IPS-NIHi7 (cell line): Measurements from ENCODE around the gene GRIN2C.
"Not testable (repeated sequence)": the region's sequence is repeated elsewhere in the genome, so short reads cannot be mapped to it uniquely, and the experiment has no call there.

ENCODE experiments used
- DNase-seq: peaks from one replicate; pipeline ENCODE4 v3.0.0; 2012; ENCODE audit warnings: mixed read lengths; ENCODE audit errors: extremely low spot score

GRIN2C gene

GRCh38 chr17:74859459-74860228, at the start of gene GRIN2C:
GRIN2C (minus strand) TSS chr17:74859885; CDS start chr17:74855092, 4,793 bp downstream.
- no peak for DNase-seq

GRCh38 chr17:74909097-74909496, 49.4 kb upstream of the GRIN2C start:
- DNase-seq: not testable (repeated sequence)

DNA sequence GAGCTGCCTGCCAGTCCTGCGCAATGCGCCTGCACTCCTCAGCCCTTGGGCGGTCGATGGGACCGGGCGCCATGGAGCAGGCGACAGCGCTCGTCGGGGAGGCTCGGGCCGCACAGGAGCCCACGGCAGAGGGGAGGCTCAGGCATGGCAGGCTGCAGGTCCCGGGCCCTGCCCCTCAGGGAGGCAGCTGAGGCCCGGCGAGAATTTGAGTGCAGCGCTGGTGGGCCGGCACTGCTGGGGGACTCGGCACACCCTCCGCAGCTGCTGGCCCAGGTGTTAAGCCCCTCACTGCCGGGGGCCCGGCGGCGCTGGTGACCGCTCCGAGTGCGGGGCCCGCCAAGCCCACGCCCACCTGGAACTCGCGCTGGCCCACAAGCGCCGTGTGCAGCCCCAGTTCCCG, 47.3 kb upstream of the GRIN2C start:
- DNase-seq: no peak

GRCh38 chr17:74906214-74906793, 46.6 kb upstream of the GRIN2C start:
- not testable (repeated sequence) for DNase-seq

DNA sequence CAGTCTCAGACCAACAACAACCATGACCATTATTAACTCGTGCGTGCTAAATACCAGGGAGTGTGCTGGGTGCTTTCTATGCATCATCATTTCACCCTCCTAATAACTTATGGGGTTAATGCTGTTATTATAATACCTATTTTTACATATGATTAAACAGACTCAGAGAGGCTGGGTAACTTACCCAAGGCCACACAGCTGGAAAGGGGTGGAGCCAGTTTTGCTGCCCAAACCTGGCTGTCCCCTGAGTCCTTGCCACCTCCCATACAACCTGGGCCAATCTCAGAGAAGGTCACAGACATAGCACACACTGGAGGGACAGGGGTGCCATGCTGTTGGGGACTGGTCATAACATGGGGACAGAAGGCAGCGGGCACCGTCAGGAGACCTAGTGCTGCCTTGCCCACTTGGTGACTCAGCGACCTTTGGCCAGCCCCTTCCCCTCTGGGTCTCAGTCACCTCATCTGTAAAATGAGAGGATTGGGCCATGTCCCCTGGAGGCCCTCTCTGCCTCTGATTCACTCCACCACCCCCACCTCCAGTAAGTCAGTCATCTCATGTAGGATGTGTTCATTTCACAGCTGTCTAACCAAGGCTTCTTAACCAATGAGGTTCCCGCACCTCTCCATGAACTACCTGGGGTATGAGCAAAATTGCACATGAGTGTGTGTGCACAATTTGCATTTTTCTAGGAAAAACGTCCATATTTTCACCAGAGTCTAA, 45.2 kb upstream of the GRIN2C start:
- DNase-seq: no peak

- no peak for DNase-seq
Measured at GRCh38 chr17:74903671-74904070, 44.0 kb upstream of the GRIN2C start.

DNA sequence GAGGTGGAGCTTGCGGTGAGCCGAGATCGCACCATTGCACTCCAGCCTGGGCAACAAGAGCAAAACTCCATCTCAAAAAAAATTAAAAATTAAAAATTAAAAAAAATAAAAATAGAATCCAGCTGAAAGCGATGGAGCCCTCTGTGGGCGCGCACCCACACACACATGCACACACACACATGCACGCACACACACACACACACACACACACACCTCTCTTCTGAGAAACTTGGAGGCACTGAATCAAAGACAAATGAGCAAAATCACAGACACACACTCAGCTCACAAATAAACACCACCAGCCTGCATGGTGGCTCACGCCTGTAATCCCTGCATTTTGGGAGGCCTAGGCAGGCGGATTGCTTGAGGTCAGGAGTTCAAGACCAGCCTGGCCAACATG, 43.3 kb upstream of the GRIN2C start:
- no peak for DNase-seq

- DNase-seq: no peak
Measured at GRCh38 chr17:74901353-74902135, 41.9 kb upstream of the GRIN2C start.

DNA sequence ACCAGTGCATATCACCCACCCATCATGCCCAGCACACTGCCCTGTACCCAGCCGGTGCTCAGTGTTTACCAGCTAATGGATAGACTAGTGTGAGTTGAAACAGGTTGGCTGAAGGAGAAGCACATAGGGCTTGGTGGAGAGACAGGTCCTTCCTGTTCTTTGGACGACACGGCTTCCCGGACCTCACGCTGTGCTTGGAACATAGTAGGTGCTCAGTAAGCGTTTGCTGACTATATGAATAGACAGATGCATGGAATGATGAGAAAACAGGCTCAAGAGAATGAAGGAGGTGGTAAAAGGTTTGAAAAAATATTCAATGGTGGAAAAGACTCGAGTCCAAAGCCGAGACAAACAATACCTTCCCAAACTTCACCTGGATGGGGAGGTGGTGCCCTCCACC, 40.5 kb upstream of the GRIN2C start:
- no peak for DNase-seq

GRCh38 chr17:74898376-74898946, 38.8 kb upstream of the GRIN2C start:
- no peak for DNase-seq

DNA sequence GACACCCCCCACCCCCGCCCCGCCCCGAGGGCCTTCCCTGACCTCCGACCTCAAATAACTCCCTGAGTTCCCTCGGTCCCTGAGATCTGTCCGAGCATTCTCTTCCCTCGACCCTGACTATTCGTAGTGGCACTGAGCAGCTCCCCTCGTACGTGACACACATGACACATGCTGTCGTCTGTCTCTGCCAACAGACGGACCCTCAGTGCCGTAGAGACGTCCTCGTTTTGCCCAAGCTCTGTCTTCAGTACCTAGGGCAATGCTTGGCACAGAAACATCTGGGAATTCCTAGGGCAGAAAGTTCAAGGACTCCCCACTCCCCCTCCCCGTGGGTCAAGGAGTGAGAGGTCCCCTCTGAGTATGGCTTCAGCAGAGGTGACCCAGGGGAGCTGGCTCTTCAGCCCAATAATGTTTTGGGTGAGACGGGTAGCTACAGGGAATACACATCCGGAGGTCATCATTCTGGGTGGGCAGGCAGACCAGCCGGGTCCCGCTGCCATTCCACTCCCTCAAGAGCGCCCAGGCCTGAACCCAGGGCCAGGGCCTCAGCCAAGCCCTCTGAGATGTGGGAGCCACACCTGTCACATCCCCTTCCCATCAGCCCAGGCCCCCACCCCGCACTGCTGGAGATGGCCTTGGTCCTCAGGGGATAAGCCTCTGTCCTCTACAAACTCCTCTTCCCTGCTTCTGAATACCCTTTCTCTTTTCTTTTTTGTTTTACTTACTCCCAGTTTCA, 34.4 kb upstream of the GRIN2C start:
- DNase-seq: no peak

DNA sequence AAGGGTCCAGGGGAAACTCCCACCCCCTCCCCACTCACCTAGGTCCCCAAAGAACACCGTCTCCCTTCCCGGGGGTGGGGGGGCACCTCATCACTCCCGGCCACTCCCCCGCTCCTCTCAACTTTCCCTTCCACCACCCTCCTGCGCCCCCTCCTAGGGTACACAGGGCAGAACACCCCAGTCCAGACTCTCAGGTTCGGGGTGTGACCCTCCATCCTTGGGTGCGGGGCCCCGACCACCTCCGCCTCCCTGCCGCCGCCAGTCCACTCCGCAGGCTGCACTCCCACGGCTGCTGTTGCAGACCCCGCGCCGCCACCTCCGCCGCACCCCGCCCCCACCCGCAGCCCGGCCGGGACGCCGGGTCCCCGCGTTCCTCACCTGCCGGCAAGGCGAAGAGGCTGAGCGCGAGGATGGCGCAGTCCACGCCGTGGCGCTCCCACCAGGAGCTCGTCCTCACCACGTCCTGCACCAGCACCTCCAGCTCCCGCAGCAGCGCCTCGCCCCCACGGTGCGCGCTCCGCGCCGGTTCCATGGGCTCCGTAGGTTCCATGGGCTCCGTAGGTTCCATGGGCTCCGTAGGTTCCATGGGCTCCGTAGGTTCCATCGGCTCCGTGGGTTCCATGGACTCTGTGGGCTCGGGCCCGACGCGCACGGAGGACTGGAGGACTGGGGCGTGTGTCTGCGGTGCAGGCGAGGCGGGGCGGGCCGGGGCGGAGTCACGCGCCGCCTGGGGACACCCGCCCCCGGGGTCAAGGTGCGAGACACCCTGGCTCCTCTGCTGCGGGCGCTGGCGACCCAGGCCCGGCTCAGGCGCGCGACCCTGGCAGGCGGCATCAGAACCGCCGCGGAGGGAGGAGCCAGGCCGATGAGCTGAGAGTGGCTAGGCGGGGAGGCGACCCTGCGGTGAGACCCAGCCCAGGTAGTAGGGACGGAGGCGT, 33.6 kb upstream of the GRIN2C start, which contains the start of gene FADS6:
TSS of gene FADS6 (minus strand) at position 660 of the 938 bp plus-strand sequence. CDS start at position 622, 38 bp downstream.
- DNase-seq: peak; percentile 66

DNA sequence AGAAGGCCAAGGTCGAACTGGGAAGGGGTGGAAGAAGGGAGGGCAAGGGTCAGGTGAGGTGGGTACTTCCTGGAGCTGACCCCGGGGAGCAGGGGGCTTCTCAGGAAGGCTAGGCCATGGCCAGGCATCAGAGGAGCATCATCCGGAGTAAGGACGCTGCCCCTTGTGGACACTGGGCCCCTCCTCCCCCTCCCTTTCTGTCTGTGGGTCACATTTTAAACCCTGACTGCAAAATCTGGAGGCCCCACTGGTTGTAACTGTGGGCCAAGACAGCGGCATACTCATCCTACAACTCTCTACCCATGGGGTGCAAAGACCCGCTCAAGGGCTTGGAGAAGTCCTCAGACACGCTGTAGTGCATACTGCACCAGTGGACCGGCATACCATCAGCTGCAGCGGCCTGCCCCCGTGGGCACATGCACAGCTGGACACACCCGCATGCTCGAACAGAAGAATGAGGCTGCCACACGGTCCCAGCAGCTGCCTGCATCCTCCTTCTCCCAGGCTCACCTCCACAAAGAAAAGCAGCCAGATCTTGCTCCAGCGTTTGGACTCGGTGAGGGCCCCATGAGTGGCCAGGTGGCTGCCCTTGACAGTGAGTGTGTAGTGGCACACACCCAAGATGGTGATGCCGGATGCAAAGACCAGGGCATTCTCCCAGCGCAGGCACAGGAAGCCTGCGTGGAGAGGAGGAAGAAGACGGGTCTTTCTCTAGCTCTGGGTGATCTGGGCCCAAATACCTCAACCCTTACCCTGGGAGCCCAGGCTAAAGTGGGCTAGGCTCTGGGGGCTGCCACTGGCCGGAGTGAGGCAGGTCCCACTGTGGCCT, 32.5 kb upstream of the GRIN2C start:
- DNase-seq: no peak

- no peak for DNase-seq
Measured at GRCh38 chr17:74890554-74890953, 30.9 kb upstream of the GRIN2C start.

- DNase-seq: no peak
Measured at GRCh38 chr17:74888469-74888868, 28.8 kb upstream of the GRIN2C start.

DNA sequence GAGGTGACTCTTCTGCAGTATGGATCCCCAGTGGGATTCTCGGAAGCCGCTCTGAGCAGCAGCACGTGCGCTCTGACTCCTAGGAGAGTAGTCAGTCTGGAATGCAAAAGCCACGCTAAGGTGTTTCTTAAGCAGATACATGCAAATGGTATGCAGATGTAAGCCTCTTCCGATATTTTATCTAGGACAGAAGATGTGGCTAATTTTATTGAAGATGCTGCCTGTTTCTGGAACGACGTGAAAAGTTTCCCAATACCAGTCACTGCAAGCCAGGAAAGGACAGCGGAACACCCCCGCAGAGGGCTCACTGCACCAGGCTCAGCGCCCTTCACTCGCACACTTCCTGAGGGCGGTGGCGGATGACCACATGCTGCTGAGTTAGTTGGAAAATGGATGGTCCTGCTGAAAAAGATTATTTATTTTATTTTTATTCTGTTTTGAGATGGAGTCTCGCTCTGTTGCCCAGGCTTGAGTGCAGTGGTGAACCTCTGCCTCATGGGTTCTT, 23.6 kb upstream of the GRIN2C start:
- DNase-seq: no peak

GRCh38 chr17:74882517-74883240, 23.0 kb upstream of the GRIN2C start:
- DNase-seq: no peak

DNA sequence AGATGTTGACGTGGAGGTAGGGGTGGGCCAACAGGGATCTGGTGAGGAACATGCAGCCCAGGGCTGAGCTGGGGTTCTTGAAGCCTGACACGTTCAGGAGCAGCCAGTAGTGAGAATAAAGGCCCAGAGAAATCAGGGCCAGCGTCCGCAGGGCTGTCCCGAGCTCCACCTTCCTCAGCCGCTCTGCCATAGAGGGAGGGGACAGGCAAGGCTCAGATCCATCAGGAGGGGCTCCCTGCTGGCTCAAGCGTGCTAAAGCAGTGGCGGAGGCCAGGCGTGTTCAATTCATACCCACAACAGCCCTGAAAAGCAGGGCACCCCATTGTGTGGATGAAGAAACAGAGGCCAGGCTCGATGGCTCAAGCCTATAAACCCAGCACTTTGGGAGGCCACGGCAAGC, 21.4 kb upstream of the GRIN2C start:
- no peak for DNase-seq
